NCI-H187 treated with DMSO at 0.1 percent for 48 hours (cell line): Measurements from ENCODE around the gene PLCB4.
"Not testable (repeated sequence)": the region's sequence is repeated elsewhere in the genome, so short reads cannot be mapped to it uniquely, and the experiment has no call there.

Experiments used
- DNase-seq: peaks from one replicate; lab custom pipeline; 2025; lab: John Stamatoyannopoulos, UW

Gene PLCB4

DNA sequence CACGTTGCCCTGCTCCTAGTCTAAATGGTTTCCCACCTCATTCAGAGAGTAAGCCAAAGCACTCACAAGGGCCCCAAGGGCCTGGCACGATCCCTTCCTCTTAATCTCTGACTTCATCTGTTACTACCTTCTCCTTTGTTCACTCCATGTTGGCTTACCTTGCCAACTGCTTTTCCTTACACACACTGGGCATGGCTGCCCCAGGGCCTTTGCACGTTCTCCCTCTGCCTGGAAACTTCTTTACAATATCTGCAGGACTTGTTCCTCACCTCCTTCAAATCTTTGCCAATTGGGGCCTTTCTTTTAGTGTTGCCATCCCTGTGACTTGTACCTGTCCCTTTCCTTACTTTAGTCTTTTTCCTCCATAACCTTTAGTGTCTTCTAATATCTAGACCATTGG lies 73.9 kb downstream of the PLCB4 start:
- DNase-seq: no peak

DNA sequence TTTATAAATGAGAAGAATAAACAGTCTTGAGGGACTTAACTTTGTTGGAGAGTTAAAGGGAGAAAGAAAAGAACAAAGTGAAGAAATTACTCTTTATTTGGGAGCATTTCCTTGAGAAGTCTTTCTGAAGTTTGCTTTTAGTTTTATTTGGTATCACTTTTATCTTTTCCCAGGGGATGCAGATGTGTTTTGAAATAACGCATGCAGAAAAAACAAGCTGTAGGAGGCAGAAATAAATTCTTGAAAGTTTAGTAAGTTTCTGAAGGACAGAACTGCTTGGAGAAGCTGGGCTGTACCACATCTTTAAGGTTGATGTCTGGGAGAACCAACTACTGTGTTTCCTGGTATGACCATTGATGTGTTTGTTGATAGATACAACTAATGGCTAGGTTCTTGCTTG lies 75.0 kb downstream of the PLCB4 start:
- DNase-seq: no peak

DNA sequence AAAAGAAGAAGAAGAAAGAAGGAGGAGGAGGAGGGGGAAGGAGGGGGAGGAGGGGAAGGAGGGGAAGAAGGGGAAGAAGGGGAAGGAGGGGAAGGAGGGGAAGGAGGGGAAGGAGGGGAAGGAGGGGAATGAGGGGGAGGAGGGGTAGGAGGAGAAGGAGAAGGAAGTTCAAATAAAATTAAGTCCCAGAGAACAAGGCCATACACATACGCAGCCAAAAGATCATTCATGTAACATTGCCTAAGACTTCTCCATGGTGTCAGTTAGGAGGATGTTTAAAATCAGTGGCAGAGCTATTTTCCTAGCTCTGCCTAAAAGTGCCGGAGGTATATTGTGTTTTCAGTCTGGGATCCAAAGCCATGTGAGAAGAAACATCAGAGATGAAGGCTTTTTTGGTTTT lies 75.8 kb downstream of the PLCB4 start:
- DNase-seq: no peak

DNA sequence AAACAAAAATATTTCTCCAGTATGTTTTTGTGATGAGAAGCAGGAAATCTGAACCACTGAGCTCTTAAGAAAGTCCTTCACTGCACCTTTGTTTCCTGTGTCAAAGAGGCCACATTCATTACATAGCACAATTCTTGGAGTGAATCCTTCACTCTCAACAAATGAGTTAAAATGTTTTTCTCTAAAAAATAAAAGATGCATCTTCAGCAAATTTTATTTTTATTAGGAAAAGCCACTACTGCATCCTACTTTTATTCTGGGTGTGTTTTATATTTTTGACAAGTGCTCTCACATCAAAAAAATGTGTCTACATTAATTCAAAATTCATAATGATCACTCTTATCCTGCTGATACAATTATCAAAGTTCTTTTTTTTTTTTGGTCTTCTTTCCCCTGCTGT lies 76.3 kb downstream of the PLCB4 start:
- no peak for DNase-seq

DNA sequence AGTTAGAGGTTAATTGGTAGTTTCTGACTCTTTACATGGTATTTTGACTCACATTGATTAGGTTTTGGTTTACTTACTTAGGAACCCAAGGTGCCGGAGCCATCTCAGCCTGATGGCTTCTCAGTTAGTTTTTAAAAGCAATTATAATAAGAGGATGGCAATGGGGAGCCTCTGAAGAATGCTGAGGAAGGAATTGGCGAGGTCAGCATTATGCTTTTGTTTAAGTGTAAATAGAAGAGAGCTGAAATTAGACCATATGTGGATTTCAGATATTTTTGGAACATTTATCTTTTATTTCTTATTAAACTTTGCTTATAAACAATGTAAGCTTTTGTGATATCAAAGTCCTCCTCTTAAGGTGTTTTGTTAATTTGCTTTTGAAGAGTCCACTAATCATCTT lies 77.8 kb downstream of the PLCB4 start:
- DNase-seq: no peak

DNA sequence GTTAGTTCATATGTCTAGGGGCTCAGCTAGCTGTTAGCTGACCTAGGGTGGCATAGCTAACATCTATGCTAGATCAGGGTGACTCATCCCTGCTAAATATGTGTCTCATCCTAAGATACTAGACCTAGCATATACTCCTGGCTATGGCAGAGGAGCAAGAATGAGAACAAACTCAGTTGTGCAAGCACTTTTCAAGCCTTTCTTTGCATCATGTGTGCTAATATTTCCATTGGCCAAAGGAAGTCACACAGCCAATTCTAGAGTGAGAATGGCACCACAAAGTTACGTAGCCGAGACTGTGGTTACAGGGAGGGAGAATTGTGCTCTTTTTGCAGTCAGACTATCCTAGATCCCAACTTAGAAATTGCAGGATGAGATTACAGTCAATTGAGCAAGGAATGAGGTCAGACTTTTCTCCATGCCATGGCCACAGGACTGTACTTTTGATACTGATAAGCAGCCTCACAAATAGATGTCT lies 78.7 kb downstream of the PLCB4 start:
- no peak for DNase-seq

DNA sequence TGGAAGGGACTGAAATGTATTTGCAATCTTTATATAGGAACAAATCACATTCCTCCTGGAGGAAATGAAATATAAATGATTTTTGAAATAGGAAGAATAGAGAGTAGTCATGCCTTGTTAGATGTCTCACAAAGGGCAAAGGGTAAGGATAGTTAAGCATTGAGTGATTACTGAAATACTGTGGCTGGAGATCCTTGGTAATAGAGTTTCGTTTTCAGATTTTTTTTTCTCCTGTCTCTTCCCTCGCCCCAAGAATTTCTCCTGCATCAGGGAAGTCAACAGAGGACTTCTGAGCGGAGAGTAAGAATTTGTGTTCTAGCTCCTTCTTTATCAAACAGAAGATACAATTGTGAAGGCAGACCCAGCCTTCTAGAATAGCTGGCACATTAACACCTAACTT lies 79.4 kb downstream of the PLCB4 start:
- DNase-seq: no peak

DNA sequence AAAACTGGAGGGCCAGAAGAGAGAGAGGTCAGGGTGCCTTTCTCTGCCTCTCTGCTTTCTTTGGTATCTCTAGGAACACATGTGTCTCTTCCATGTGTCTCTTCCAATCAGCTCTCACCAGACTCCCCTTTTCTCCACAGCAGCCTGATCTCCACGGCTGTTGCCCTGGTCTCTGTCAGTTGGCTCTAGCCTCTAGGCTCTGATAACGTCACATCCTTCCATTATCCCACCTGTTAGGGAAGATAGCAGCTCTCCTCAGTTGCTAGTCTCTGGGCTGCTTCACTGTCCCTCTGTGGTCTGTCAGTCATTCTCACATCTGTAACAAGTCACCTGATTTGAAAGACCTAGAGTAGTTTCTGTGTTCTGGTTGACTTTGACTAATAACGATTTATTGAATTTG lies 80.2 kb downstream of the PLCB4 start:
- DNase-seq: no peak

DNA sequence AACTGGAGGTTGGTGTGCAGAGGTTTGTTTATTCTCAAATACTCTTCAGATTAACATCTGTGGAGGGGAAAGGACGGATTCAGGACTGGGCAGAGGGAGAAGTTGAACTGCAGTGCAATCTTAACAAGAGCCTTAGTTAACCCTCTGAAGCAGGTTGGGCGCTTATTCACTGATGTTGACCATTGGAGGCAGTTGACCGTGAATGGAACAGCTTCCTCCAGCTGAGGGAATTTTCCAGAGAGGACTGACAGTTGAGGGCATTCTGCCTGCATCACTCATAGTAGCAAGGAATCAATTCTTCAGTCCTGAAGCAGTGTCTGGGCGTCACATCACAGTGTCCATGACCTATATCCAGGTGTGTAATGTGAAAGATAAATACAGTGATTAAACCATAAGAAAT lies 80.9 kb downstream of the PLCB4 start:
- DNase-seq: no peak

DNA sequence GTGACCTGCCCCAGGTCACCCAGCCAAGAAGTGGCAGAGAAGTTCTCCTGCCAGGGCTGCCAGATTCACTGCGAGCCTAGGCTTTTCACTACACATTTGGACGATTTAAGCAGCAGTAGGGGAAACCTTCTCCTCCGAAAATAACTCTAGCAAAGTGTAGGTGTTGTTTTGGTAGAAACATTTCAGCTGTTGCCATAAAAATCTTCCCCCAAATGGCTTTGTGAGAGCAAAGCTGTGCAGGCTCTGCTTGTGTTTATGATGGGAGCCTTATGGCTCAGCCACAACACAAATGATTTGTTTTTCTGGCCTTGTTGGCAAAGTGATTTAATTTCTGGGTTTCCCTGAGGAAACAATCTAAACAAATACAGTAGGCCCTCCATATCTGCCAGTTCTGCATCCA lies 81.8 kb downstream of the PLCB4 start:
- no peak for DNase-seq

DNA sequence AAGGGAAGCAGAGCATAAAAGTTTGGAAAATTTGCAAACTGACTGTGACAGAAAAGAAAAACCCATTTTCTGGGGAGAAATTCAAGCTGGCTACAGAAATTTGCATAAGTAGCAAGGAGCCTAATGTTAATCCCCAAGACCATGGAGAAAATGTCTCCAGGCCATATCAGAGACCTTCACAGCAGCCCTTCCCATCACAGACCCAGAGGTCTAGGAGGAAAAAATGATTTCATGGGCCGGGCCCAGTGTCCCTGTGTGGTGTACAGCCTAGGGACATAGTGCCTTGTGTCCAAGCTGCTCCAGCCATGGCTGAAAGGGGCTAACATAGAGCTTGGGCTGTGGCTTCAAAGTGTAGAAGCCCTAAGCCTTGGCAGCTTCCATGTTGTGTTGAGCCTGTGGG lies 83.3 kb downstream of the PLCB4 start:
- not testable (repeated sequence) for DNase-seq

DNA sequence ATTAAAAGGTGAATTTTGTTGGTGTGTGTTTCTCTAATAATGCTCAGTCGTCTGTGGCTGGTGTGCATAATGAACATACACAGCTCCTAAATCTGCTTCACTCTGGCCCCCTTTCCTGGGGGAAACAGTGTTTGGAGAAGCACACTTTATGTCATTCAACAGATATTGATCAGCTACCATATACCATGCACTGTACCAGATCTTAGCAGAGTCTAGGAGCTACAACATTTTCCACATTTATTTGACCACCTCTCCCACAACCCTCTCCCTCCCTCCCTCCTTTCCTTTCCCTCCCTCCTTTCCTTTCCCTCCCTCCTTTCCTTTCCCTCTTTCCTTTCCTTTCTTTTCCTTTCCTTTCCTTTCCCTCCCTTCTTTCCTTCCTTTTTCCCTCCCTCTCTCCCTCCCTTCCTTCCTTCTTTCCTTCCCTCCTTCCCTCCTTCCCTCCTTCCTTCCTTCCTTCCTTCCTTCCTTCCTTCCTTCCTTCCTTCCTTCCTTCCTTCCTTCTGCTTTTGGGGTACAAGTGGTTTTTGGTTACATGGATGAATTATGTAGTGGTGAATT lies 85.7 kb downstream of the PLCB4 start:
- DNase-seq: no peak

DNA sequence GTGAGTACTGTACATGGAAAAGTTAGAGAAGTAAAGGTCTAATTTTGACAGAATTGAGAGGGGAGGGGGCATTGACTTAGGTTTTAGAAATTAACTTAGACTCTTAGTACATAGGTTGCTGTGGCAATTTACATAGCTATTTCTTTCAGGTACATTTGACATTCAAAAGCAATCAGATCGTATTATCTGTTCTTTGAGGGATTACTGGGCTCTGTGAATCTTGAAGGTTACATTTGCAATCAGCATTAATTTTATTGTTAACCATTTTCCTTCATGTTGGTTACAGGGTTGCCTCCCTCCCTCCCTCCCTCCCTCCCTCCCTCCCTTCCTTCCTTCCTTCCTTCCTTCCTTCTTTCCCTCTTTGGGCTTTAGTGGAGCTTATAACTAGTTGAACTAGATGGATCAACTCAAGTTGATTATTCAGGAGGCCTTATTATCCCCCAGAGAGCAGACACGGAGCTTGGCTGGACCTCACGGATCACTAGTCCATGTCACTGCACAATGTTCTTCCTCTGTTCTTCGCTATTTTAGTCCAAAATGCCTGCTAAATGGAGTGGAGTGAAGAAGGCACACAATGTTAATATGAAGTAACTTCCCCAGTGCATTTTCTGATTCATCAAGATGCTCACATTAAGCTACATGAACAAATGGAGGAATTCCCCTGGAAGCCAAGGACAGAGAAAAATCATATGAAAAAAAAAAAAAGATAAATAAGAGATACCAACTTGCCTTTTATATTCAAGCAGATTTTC lies 87.8 kb downstream of the PLCB4 start:
- DNase-seq: no peak

DNA sequence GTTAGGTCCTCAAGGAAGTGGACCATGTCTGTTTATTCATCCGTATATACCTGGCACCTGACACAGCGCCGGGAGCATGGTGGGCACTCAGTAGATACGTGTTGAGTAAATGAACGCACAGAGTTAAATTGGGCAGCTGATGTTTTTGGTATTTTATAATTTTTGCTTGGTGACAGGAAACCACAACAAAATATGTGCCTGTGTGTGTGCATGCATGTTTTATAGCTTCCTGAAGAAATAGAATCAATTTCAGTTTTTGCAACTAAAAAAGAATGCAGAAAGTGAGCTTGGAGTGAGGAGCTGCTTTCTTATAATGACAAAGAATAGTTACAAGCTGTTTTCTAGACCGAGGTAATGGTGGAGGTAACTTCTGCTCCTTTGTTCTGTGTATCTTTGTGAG lies 91.4 kb downstream of the PLCB4 start:
- DNase-seq: no peak

DNA sequence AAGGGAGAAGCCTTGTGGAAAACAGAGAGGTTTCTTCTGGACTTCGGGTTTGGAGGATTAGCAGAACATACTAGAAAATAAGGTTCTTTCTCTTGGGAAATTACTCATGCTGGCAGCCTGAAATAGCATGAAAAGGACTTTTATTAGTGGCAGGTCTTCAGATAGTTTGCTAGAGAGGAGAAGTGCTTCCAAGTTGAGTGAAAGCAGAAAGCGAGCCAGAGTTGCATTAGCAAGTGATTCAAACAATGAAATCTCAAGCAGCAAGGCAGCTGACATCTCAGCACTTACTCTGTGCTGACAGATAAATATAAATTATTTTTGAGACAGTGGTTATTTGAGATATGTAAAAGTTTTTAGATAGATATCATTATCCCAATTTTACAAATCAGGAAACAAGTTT lies 91.9 kb downstream of the PLCB4 start:
- no peak for DNase-seq

DNA sequence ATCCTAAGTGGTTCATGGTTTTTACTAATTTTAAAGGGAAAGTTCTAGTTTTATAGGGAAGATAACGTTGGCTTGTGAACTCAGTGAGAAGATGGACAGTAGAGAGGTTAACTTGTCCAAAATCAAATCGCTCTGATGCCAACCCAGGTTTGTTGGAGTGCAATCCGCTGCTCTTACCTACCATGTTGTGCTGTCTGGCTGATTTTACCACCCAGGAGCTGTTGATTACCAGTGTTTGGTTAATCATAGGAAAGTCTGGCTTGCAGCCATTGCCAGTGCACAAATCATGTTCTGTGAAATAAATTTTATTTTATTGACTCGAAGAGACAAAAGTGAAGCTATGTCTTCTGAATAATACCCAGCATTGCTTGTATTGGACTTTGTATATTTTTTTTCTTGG lies 92.4 kb downstream of the PLCB4 start:
- DNase-seq: no peak

DNA sequence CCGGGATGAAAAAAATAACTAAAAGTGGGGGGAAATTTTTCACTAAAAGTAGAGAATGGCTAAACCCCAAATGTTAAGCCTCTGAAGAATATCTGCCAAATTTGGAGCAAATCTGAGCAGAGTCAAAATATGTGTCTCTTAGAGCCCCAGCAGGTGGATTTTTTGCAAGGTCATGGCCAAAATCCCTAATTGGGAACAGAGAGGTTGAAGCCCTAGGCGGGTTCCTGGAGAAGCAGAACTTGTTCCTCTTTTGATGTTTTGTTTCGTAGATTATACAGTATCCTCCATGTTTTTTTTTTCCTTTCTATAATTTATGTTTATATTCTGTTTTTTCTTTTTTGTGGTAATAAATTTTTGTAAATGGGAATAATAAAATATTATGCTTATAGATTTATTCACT lies 94.4 kb downstream of the PLCB4 start:
- no peak for DNase-seq

DNA sequence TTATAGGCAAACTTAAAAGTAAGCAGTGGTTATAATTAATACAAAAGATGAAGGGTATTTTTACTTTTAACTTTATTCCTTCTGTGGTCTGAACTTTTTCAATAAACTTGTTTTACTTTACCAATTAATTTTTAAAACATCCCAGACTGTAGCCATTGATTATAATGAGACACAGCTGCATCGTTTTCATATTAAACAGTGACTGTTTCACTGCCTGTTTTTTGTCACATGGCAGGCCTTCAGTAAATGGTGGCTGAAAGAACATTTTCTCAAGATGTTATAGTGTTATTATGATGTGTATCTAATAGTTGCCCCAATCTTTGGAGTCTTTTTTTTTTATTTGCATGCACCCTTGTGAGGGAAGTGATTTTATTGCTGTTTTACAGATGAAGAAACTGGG lies 95.1 kb downstream of the PLCB4 start:
- no peak for DNase-seq

DNA sequence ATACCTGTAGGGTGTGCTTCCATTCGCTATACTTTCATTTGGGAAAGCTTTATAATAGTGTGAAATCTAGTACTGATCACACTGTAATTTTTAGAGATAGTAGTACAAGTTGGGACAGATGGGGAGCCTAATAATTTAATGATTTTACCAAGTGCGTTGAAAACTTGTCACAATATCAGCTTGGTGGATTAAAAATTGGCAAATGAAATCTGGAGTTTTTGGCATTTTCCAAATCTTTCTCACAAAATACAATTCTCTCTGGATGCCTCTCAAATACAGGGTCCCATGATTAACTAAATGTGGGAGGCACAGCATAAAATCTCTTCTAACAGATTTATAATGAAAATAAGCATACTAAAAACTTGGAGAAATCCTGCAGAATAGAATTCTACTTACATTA lies 96.4 kb downstream of the PLCB4 start:
- DNase-seq: no peak

DNA sequence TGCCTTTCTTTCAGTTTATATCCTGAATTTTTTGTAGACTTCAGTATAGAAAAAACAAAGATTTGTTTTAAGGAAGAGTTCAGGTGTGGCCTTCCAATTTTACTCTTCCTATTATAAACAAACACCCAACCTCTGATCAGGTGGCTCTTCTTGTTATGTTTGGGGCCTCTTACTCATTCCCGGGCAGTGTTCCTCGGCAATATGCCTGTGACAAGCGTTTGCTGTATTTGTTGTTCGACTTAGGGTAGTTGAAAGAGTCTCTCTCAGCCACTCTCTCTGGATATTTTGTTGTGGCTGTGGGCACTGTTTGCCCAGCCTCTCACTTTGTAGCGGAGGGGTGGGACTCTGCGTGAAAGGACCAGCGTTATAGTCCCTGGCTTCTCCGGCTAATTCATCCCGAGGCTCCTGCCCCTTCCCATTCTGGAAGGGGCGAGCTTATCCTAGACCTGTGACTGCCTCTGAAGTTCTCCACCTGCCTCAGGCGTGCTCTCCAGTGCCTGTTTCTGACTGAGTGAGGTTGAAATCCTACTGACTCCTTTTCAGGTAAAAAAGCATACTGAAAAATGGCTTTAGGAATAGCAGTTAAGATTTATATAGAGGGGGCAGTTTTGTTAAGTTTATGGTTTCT lies 97.4 kb downstream of the PLCB4 start:
- DNase-seq: no peak

DNA sequence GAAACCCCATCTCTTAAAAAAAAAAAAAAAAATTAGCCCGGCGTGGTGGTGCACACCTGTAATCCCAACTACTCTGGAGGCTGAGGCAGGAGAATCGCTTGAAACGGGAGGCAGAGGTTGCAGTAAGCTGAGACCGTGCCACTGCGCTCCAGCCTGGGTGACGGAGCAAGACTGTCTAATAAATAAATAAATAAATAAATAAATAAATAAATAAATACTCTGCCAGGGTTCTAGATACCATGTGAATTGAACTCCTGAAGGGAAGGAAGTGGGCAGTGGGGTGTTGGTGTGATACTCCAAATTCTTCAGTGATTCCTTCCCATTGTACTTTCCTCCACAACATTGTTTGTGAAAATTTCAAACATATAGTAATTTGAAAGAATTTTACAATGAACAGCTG lies 100.5 kb downstream of the PLCB4 start:
- no peak for DNase-seq

DNA sequence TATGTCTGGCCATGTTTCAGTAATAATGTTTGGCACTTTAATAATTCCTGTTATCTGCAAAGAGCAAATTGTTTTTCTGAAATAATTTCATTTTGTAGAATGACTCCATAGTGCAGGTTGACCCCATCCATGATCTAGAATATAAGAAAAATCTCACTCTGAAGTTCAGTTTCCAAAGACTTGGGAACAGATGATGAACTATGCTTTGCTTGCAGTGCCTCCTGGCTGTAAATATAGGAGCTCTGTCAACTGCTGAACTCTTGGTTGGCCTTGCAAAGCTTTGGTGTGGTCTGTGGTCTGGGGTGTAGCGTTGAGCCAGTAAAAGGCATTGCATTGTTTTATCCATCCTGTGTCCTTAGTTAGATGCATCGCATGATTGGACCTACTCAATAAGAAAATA lies 104.0 kb downstream of the PLCB4 start:
- no peak for DNase-seq

DNA sequence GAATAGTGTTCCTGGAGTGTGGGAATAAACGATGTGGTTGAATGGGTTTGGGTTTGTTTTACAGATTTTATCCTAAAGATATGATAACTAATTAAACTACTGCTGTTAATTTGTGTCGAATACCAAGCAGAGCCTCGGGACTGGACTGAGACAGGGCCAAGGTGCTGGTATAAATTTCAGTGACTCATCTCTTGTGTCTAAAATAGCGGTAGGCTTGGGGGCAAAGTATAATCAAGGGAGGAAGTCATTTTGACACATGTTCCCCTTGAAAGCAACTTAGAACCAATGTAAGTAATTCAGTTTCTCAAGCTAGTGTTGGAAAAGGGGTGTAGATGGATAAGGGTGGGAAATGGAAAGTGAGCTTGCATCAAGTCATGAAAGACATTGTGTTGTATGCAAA lies 108.4 kb downstream of the PLCB4 start:
- no peak for DNase-seq
